ENCODE results near the gene SSUH2. TPM values are rescaled to one million over a fixed set of nuclear protein-coding genes. Genes with fewer than 3 reads are reported as not detected.
A peak's percentile ranks its signal among the peaks of the same experiment; 100 is the strongest.

The SSUH2 gene
- total and polyA plus RNA-seq, 2 of the 13 experiments (the other 11 are each of a cell fraction or from before 2014, with no cell fraction given), result 38.1 to 136 TPM

DNA sequence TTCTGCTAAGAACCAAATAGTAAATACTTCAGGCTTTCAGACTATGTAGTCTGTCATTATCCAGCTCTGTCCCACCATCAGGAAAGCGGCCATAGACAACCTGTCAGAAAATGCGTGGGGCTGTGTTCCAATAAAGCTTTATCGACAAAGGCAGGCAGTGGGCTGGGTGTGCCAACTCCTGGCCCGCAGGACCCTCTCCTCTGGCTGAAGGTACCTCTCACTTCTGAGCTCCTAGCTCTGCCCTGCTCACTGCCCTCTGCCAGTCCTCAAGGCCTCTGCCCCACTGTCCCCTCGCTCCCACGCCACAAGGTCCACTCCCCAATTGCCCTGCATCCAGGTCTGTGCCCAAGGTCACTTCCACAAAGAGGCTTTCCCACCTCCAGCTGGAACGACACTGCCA is 20.0 kb downstream of the SSUH2 start (continued):
- TF ChIP-seq ZNF816 (CRISPR knock-in tag; IDR thresholded peaks at IDR 0.05; ENCODE audit: borderline replicate concordance) (no peak), ZBTB38 (CRISPR knock-in tag; IDR thresholded peaks at IDR 0.05) (no peak), U2AF1 (optimal IDR thresholded peaks at IDR 0.05; ENCODE audit: low read depth, low read length) (no peak), EP300 (IDR thresholded peaks at IDR 0.05; ENCODE audit: low read depth in 2 of 2, low read length in 2 of 2) (no peak), EP300 (CRISPR knock-in tag; IDR thresholded peaks at IDR 0.05; ENCODE audit: borderline replicate concordance) (no peak), PHF8 (CRISPR knock-in tag; IDR thresholded peaks at IDR 0.05) (no peak)

DNA sequence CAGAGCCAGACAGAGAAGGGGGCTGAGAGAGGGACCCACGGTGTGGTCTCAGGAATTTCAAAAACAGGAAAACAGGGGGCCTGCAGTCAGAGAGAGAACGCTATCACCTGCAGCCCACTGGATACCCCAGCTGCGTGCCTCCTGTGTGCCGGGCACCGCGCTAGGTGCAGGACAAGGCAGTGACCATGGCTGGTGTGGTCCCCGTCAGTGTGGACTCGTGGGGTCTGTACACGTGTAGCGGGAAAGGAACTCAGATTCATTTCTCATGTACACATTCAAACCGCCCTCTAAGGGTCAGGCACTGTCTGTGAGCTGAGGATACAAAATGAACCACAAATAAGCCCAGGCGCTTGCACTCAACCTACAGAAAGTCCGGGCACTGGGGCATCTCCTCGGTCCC is 20.9 kb downstream of the SSUH2 start:
- Histone ChIP-seq H3K36me3 (replicated peaks in 1 of 2; ENCODE audit: control insufficient read depth in 1 of 2, insufficient read depth in 2 of 2, low read length in 2 of 2) (peaks cover 22 to 92% of the 10 kb centered on the region in 2 experiments), H3K27ac (ENCODE audit: extremely low read length, insufficient read depth, low read length) (no peak overlapping the region), H3K79me2 (ENCODE audit: insufficient read depth, low read length) (no peaks in the 10 kb centered on the region), H3K4me1 (ENCODE audit: insufficient read depth, low read length) (0 out of 2 replicates have a peak, but pooled peaks cover 4% of the 10 kb centered on the region), H2AFZ (ENCODE audit: low read length) (no peak overlapping the region), H3K4me3 (replicated peaks in 1 of 3; ENCODE audit: insufficient read depth in 1 of 3, low read depth in 2 of 3, low read length in 3 of 3) (no peak overlapping the region), H3K27me3 (ENCODE audit: control insufficient read depth in 1 of 2, insufficient read depth in 2 of 2, low read length in 2 of 2) (no peaks in the 10 kb centered on the region), H3K9ac (ENCODE audit: insufficient read depth, low read depth, low read length) (no peak overlapping the region), H4K20me1 (ENCODE audit: insufficient read depth, low read length) (no peaks in the 10 kb centered on the region), H3K4me2 (ENCODE audit: low read depth, low read length) (no peak overlapping the region), H3K9me3 (ENCODE audit: low read length) (no peaks in the 10 kb centered on the region)
- ATAC-seq (peak; percentile 8; the same call in 2 of the 3 replicates), FAIRE-seq (no peak), DNase-seq (ENCODE audit: low spot score) (no peak)
- BruUV-seq (replicated peaks), result no TSS peak
- intact Hi-C loops (cut with micrococcal nuclease; ENCODE audit: unreplicated experiment) (loop anchor here (5.0 kb wide), 1 partner anchor 296 kb away; no protein-coding TSS in a partner anchor), in situ Hi-C loops (cut with HindIII; ENCODE audit: extremely low pct_ligation_motif_present, low pct_unique_long_range_greater_than_20kb) (loop anchor here (5.0 kb wide), 1 partner anchor 181 kb away; no protein-coding TSS in a partner anchor)
- WGBS (ENCODE audit: low lambda C conversion rate), result 85% methylated on average over 12 of the region's 14 CpGs
- POLR2A ChIA-PET, result no interaction called here
- TF ChIP-seq MBNL3 (CRISPR knock-in tag; conservative IDR thresholded peaks at IDR 0.05) (no peak), ARID3A (IDR thresholded peaks at IDR 0.05; ENCODE audit: low read depth, low read length) (no peak), ZNF564 (CRISPR knock-in tag; IDR thresholded peaks at IDR 0.05) (no peak), MYC (CRISPR knock-in tag; IDR thresholded peaks at IDR 0.05; ENCODE audit: borderline replicate concordance) (no peak), BRD4 (CRISPR knock-in tag; IDR thresholded peaks at IDR 0.05) (no peak)
- CTCF ChIA-PET (ENCODE audit: low intra/inter-chr PET ratio, low total read pairs), result interaction anchor here (3.0 kb wide), 1 partner anchor 181 kb away, joined by 46 read pairs; no protein-coding TSS in a partner anchor

All from HepG2 (cell line).